Fibroblast of mammary gland (primary cell): Measurements from ENCODE around the gene LRRC45.

Experiments
- DNase-seq: peaks from one replicate; pipeline ENCODE4 v3.0.0-alpha.2; 2010; ENCODE audit warnings: low read depth
- H3K4me3 ChIP-seq: 2 replicates; pipeline ENCODE4 v1.5.1; 2011; ENCODE audit warnings: low read depth, mild to moderate bottlenecking, low read length, moderate library complexity; ENCODE audit not compliant: control insufficient read depth
- TF ChIP-seq, protein P1 (sequence below): conservative IDR thresholded peaks from 2 replicates; pipeline ENCODE4 v1.5.1; 2011; ENCODE audit warnings: low read depth, low read length, inconsistent platforms; ENCODE audit not compliant: control insufficient read depth, insufficient read depth

Gene LRRC45

DNA sequence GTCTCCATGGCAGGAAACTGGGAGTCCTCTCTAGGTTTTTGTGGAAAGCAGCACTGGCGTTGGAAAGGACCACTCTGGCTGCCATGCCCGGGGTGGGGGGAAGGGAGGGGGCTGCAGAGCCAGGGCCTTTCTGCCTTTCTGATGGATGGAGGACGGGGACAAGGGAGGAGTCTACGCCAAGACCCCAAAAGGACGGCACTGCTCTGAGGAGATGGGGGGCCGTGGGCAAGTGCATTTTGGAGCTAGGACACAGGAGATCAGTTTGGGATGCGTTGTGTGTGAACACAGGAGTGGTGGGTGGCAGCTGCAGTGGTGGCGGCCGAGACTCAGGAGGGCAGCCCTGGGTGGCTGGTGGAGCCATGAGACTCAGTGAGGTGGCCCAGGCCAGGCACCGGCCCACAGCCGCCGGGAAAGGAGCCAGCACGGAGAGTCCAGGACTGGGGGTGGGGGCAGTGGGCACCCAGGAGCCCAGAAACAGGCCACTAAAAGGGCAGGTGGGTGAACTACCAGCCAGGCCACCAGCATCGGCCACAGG lies 2.5 kb upstream of the LRRC45 start:
- no peak for DNase-seq
- H3K4me3 ChIP-seq, result no peak overlapping the region
- TF ChIP-seq, protein P1, sequence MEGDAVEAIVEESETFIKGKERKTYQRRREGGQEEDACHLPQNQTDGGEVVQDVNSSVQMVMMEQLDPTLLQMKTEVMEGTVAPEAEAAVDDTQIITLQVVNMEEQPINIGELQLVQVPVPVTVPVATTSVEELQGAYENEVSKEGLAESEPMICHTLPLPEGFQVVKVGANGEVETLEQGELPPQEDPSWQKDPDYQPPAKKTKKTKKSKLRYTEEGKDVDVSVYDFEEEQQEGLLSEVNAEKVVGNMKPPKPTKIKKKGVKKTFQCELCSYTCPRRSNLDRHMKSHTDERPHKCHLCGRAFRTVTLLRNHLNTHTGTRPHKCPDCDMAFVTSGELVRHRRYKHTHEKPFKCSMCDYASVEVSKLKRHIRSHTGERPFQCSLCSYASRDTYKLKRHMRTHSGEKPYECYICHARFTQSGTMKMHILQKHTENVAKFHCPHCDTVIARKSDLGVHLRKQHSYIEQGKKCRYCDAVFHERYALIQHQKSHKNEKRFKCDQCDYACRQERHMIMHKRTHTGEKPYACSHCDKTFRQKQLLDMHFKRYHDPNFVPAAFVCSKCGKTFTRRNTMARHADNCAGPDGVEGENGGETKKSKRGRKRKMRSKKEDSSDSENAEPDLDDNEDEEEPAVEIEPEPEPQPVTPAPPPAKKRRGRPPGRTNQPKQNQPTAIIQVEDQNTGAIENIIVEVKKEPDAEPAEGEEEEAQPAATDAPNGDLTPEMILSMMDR, result no peak

DNA sequence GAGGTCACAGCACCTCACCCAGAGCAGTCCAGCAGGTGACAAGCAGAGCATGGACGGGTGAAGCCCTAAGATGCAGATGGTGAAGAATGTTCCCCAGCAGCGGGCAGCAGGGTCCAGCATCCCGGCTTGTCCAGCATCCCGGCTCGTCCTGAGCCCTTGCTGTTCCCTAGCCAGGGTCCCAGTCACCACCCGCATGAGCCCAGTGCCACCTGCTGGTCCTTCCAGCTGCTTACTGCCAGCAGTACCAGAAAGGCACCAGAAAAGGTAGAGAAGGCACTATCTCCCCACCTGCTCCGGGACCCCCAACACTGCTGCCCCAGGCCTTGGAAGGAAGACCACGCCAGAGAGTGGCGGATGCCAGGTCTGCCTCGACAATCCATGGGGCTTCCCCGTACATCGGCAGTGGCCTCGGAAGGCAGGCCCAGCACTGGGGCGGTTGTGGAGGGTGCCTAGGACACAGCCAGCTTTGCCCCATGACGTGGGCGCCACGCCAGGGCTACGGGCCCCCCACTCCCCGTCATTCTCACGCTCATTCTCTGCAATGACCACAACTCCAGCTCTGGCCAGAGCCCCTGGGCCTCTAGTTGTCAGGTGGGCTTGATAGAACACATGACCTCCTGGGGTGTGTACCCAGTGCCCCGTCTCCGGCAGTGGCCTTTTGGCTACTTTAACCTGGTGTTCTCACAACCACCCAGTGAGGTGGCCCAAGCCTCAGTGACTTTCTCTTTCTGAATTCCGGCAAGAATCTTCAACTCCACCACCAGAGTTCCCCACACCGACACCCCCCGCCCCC lies 1.8 kb upstream of the LRRC45 start:
- peak overlapping the region; percentile 75 for H3K4me3 ChIP-seq
- peak; percentile 76 for DNase-seq
- TF ChIP-seq, protein P1, result peak; percentile 66

DNA sequence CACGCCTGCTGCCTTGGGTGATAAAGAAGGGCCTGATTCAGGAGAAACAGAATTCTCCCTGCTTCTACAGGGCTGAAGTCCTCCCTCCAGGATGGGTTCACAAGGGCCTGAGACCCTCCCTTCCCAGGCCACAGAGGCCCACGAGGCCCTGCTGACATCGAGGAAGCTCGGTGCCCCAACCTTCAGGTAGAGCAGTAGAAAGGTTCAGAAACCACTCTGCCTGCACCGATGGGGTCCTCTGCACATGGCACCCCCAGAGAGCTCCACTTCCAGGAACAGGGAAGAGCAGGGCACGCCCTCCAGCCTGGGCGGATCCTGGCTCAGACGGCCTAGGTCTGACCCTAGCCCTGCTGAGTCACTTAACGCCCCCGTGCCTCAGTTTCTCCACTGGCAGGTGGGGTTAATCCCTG lies 1.2 kb upstream of the LRRC45 start:
- peak overlapping the region; percentile 75 for H3K4me3 ChIP-seq
- no peak for DNase-seq
- TF ChIP-seq, protein P1, result no peak

DNA sequence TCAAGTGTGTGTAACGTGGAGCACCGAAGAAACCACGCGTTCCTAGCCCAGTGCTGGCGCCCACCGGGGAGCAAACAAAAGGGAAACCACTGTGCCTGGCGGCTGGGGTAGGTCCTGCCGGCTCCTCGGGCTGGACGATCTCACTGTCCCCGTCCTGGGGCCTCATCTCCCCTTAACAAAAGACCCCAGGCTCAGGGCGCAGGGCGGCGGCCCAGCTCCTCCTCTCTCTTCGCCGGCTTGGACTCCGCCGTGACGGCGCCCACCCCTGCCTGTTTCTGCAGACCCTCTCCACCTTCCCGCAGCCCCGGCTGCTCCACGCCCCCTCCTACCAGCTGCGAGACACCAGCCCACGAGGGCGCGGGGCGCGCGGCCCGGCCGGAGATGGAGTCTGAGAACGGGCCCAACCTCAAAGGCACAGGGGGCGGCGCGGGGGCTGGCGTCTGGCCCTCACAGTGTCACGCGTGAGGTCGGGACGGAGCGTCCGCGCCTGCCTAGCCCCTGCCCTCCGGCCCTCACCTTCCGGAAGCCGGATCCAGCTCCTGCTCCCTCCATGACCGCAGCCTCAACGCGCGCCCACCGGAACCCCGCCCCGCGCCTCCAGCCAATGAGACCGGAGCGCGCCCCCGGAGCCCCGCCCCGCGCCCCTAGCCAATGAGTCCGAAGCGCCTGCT lies 660 bp upstream of the LRRC45 start, which contains the start of gene CENPX:
Gene CENPX (minus strand): TSS at position 569 of the 671 bp plus-strand sequence. CDS start 17 bp downstream, at position 552.
- DNase-seq, result no peak
- TF ChIP-seq, protein P1, result no peak
- H3K4me3 ChIP-seq, result peak within 1 kb of the TSS; percentile 75

DNA sequence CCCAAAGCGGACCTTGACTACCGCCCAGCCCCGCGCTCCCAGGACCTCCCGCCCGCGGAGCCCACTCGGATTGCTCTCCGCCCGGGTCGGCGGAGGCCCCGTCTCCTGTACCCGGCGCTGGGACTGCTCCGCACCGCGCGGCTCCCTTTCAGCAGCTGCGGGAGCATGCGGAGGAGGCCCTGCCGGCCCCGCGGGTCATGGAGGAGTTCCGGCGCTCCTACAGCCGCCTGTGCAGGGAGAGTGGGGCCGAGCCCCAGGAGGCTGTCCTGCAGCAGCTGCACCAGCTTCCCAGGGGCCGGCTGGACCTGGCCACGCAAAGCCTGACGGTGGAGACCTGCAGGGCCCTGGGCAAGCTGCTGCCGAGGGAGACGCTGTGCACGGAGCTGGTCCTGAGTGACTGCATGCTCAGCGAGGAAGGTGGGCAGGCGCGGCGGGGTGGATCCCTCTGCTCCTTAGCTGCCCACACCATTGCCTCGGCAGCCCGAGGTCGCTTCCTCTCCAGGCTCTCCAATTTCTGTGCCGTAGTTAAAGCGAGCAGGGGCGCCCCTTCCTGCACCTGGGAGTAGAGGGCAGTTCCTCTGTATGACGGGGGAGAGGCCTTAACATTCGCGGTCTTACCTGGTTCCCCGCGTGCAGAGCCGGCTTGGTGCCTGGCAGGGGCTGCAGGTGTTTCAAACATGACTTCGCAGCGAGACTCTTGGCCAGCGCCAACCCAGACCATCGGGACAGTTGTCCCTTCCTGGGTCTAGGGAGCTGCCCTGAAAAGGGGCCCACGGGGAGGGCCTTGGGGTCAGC lies 539 bp downstream of the LRRC45 start:
- peak overlapping the region; percentile 61 for H3K4me3 ChIP-seq
- TF ChIP-seq, protein P1, result no peak
- no peak for DNase-seq

DNA sequence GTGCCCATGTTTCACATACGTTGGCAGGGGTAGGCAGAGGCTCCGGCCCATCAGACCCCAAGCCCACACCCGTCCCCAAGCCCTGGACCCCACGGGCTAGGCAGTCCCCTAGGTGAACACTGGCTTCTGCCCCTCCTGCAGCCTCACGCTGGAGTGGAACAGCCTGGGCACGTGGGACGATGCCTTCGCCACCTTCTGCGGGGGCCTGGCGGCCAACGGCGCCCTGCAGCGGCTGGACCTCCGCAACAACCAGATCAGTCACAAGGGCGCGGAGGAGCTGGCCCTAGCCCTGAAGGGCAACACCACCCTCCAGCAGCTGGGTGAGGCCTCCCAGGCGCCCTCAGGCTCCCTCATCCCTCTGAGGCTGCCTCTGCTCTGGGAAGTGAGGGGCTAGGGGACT lies 1.8 kb downstream of the LRRC45 start:
- DNase-seq, result no peak
- no peak overlapping the region for H3K4me3 ChIP-seq
- TF ChIP-seq, protein P1, result no peak
